Occipital lobe (tissue), 3 donors: ENCODE results near the gene TFEB. TPM values are rescaled to one million over a fixed set of nuclear protein-coding genes. Genes with fewer than 3 reads are reported as not detected.

Experiments used
- DNase-seq: peaks from one replicate; lab custom pipeline; 2025; lab: John Stamatoyannopoulos, UW
- small RNA-seq: library from RNA; depleted of rRNA; stranded (forward); fragments of <200 nt; gene quantifications from one replicate; pipeline ENCODE3, GENCODE V24; 2014
- total RNA-seq: library from RNA; depleted of rRNA; stranded (reverse); fragments of >200 nt; gene quantifications from one replicate; pipeline ENCODE4 v1.2.3, GENCODE V29; 2014

TFEB gene
- total RNA-seq, 1 donor from 2014 or later = 3.4 TPM

GRCh38 chr6:41638935-41639808 lies 96.2 kb downstream of the TFEB start:
- no peak for DNase-seq

GRCh38 chr6:41638002-41638934 lies 97.1 kb downstream of the TFEB start, which contains the start of gene MDFI:
Gene MDFI, plus strand, starts transcription at chr6:41638468. Its CDS starts 282 bp downstream, at chr6:41638750.
- no peak for DNase-seq

- no peak for DNase-seq
These were observed 98.0 kb downstream of the TFEB start for GRCh38 chr6:41637194-41638001.

- DNase-seq = no peak
These were observed 98.6 kb downstream of the TFEB start for GRCh38 chr6:41636833-41637193.

- DNase-seq = no peak
These were observed 100.0 kb downstream of the TFEB start for GRCh38 chr6:41635365-41635764.

- DNase-seq = no peak
These were observed 100.8 kb downstream of the TFEB start for GRCh38 chr6:41634657-41635056.

Small RNAs within 50 kb of the gene (small RNA-seq; reads per million reads assigned to genes)
- gene AL365205.3 = not detected

Other genes starting within 250 kb of the TFEB start
- gene FOXP4, start 189.2 kb downstream of the TFEB start, total RNA-seq = 0.94 TPM
- gene MDFI, start 97.1 kb downstream of the TFEB start, total RNA-seq = 11.7 TPM
- not detected for gene PGC, start 11.8 kb upstream of the TFEB start, total RNA-seq
- 6.7 TPM for gene FRS3, start 44.3 kb upstream of the TFEB start, total RNA-seq
- gene PRICKLE4, start 45.2 kb upstream of the TFEB start, total RNA-seq = 0.62 TPM
- 34.2 TPM for gene TOMM6, start 52.1 kb upstream of the TFEB start, total RNA-seq
- gene USP49, start 159.8 kb upstream of the TFEB start, total RNA-seq = 12.5 TPM
- 15.9 TPM for gene MED20, start 185.5 kb upstream of the TFEB start, total RNA-seq
- 14.0 TPM for gene BYSL, start 185.9 kb upstream of the TFEB start, total RNA-seq
- 19.2 TPM for gene CCND3, start 206.2 kb upstream of the TFEB start, total RNA-seq